ENCODE data around the gene CAMTA1. TPM values are rescaled to one million over a fixed set of nuclear protein-coding genes. Genes with fewer than 3 reads are reported as not detected.

Gene CAMTA1
- total RNA-seq, 1 donor from 2014 or later = 114 TPM

GRCh38 chr1:7235871-7236517 lies 450.7 kb downstream of the CAMTA1 start:
- intact Hi-C loops (cut with DNase I) = no loop called here
- no peak for DNase-seq (ENCODE audit: low spot score)

DNA sequence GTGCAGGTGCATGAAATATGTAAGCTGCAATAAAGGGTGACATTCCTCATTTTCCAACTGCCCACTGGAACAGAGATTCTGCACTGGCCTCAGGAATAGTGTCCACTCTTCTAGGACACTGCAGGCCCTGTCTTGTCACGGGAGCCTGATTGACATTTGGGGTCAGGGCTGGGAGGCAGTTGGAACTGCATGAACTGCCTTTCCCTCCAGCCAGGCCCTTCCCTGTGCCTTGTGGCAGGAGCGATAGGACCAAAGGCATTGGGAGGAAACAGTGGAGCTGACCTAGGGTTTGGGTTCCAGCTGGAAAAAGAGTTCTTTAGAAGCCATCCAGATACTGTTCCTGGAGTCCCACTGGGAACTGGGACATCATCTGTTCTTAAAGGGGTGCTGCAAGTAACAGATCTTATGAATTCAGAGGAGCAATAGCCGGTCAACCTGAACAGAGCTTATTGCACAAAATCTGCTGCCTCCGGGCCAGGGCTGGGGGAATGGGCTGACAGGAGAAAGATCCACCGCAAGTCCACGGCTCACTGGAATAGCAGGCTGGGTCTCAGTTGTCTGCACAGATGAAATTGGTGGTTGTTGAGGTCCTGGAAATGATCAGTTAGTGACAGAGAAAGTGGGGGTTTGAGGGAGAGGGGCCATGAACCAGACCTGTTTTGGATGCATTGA lies 451.7 kb downstream of the CAMTA1 start:
- intact Hi-C loops (cut with DNase I) = no loop called here

GRCh38 chr1:7247158-7247557 lies 461.9 kb downstream of the CAMTA1 start:
- no peak for DNase-seq (ENCODE audit: low spot score)
- intact Hi-C loops (cut with DNase I) = no loop called here

More for the DNA sequence above, 451.7 kb downstream of the CAMTA1 start:
- no peak for DNase-seq (ENCODE audit: low spot score)

GRCh38 chr1:7247791-7248548 lies 462.7 kb downstream of the CAMTA1 start:
- intact Hi-C loops (cut with DNase I) = no loop called here
- no peak for DNase-seq (ENCODE audit: low spot score)

DNA sequence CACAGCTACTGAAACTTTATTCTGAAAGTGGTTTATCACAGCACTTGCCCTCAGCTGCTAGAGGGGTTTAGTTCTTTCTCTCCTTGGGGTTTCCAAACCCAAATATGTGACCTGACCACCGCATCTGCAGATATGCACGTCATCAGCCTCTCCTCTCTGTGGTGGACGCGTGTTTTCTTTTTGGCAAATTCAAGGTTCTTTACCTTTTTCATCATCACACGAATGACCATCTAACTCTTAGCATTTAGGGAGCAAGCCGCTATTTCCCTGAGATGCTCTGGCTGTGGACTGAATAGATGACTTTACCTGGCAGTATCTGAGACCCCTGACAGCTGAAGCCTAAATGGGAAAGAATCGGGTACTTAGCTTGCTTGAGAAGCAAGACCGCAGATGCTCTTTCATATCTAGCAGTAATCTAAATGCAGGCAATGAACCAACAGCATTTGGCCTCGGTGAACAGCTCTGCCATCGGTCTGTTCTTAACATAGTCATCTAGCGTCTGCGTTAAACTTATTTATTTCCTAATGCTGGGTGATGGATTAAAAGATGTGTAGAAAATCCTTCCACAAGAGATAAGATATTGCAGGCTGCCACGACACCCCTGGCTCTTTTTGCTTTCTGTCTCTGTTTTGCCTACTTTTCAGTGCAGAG lies 463.4 kb downstream of the CAMTA1 start:
- DNase-seq (ENCODE audit: low spot score) = no peak
- intact Hi-C loops (cut with DNase I) = no loop called here

GRCh38 chr1:7249516-7249915 lies 464.3 kb downstream of the CAMTA1 start:
- intact Hi-C loops (cut with DNase I) = no loop called here
- no peak for DNase-seq (ENCODE audit: low spot score)

- DNase-seq (ENCODE audit: low spot score) = no peak
- intact Hi-C loops (cut with DNase I) = no loop called here
These were observed 464.9 kb downstream of the CAMTA1 start for GRCh38 chr1:7250176-7250575.

GRCh38 chr1:7250597-7251453 lies 465.6 kb downstream of the CAMTA1 start:
- intact Hi-C loops (cut with DNase I) = no loop called here
- no peak for DNase-seq (ENCODE audit: low spot score)

DNA sequence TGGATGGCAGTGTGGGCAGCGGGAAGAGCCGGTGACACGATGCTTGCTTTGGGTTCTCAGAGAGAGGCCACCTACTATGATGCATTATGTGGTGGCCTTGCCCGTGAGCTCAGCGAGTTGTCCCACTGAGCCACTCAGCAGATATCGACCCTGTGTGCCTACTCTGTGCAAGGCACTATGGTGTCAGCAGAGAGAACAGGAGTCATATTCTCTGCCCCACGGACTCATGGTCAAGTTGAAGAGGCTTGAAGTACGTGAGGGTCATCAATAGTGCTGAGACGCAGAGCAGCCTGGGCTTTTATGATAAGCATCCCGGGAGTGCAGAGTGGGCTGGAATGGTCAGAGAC lies 466.2 kb downstream of the CAMTA1 start:
- no peak for DNase-seq (ENCODE audit: low spot score)
- intact Hi-C loops (cut with DNase I) = no loop called here

DNA sequence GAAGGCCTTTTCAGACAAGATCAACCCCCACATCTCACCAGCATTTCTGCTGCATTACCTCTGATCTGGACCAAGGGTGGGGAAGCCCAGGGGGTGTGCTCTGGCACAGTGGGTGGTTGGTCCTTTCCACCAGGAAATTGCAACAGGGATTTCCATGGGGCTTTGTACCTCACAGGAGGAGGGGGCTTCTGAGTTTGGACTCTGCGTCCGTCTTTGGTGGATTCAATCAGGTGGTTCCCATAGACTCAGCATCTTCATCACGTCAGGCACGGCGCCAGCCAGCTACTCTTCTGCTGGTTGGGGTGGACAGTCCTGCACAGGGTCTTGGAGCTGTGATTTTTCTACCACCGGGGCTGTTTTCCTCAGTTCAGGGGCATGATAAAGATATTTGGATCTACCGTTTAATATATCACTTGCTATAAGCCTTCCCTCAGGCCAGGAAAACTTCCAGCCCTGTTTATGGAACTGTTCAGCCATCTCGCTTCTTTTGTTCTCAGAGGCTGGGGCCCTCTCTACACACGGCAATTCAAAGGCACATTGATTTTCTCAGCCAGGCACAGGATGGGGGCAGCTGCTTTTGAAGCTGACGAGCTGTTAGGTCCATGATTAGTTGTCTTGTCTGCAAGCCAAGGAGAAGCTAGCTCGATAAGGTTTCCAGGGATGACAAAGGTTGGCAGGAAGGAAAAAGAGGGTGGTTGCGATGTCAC lies 467.3 kb downstream of the CAMTA1 start:
- no peak for DNase-seq (ENCODE audit: low spot score)
- intact Hi-C loops (cut with DNase I) = no loop called here

- DNase-seq (ENCODE audit: low spot score) = no peak
- intact Hi-C loops (cut with DNase I) = no loop called here
These were observed 467.8 kb downstream of the CAMTA1 start for GRCh38 chr1:7253118-7253480.

GRCh38 chr1:7253988-7254587 lies 468.8 kb downstream of the CAMTA1 start:
- DNase-seq (ENCODE audit: low spot score) = no peak
- intact Hi-C loops (cut with DNase I) = no loop called here

DNA sequence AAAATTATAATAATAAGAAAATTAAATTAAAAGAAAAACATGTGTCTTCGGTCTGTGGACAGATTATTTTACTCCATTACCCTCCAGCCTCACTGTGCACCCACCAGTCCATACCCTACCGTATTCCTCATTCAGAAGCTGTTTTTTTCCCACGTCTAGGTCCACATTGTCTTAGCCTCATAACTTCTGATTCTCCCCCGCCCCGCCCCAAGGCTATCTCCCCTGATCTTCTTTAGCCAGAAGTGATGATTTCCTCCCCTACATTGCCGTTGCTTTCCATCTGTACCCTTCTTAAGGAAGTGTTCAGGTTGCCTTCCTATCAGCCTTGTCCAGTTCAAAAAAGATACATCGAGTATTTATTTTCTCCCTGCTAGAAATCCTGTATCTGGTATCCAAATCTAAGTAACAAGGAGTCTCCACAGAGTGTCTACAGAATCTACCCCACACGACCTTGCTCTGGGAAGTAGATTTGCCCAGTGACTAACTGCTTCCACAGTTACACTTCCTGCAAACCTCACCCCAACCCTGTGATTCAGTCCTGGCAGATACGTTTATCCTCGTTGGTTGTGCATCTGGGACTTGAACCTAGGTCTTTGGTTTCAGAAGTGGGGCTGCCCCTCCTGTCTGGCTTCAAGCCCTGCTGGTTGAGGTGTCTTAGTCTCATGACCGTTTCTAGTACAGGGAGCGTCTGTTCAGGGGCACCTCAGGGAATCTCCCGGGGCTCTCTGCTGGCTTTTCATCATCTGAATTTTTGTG lies 470.2 kb downstream of the CAMTA1 start:
- intact Hi-C loops (cut with DNase I) = no loop called here
- DNase-seq (ENCODE audit: low spot score) = no peak

GRCh38 chr1:7256526-7256925 lies 471.3 kb downstream of the CAMTA1 start:
- intact Hi-C loops (cut with DNase I) = no loop called here
- DNase-seq (ENCODE audit: low spot score) = no peak

- intact Hi-C loops (cut with DNase I) = no loop called here
- no peak for DNase-seq (ENCODE audit: low spot score)
These were observed 472.0 kb downstream of the CAMTA1 start for GRCh38 chr1:7257225-7257624.

DNA sequence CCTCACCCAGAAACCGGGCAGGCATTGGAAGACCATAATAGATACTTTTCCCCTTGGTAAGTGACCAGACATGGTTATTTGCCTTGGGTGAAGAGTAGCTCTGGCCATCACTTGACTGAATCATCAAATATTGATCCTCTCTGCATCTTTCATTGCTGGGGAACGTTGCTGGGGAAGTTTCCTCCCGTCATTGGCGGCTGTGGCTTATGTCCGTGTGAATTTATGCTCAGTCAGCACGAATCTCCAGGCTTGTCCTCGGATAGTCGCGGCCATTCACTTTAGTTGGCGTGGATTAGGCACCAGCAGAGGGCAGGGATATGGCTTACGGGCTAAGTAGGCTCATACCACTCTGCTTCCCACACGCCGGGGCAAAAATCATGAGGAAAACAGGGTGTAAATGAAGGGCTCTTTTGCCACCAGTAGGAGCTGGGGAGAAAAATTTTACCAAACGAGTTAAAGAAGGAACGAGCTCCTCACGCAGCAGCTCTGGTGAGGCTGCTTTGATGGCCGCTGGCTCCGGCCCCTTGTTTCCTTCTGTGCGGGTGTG lies 473.4 kb downstream of the CAMTA1 start:
- no peak for DNase-seq (ENCODE audit: low spot score)
- intact Hi-C loops (cut with DNase I) = no loop called here

- intact Hi-C loops (cut with DNase I) = no loop called here
- DNase-seq (ENCODE audit: low spot score) = no peak
These were observed 474.7 kb downstream of the CAMTA1 start for GRCh38 chr1:7259955-7260354.

DNA sequence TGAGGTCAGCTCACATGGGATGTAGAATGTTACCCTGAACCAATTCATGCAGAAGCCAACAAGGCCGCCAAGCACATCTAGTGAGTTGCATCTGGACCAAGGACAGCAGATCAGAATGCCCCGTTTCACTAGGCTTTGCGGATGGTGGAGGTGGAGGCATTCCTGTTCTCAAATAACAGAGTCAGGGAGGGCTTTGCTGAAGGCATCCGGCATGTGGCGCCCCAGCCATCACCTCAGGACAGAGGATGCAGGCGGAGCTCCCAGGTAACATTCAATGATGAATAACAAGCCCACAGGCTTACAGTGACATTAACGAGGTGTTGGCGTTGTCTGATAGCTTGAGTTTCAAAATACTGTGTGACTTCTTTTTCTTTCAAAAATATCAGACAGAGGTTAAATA lies 476.2 kb downstream of the CAMTA1 start:
- intact Hi-C loops (cut with DNase I) = no loop called here
- no peak for DNase-seq (ENCODE audit: low spot score)
